ENCODE measurements around the gene CISH. TPM values are rescaled to one million over a fixed set of nuclear protein-coding genes. Genes with fewer than 3 reads are reported as not detected.
A peak's percentile ranks its signal among the peaks of the same experiment; 100 is the strongest.

CISH gene
- total RNA-seq, 4 donors from 2014 or later, result 3.3 to 50.5 (median 20.3) TPM

DNA sequence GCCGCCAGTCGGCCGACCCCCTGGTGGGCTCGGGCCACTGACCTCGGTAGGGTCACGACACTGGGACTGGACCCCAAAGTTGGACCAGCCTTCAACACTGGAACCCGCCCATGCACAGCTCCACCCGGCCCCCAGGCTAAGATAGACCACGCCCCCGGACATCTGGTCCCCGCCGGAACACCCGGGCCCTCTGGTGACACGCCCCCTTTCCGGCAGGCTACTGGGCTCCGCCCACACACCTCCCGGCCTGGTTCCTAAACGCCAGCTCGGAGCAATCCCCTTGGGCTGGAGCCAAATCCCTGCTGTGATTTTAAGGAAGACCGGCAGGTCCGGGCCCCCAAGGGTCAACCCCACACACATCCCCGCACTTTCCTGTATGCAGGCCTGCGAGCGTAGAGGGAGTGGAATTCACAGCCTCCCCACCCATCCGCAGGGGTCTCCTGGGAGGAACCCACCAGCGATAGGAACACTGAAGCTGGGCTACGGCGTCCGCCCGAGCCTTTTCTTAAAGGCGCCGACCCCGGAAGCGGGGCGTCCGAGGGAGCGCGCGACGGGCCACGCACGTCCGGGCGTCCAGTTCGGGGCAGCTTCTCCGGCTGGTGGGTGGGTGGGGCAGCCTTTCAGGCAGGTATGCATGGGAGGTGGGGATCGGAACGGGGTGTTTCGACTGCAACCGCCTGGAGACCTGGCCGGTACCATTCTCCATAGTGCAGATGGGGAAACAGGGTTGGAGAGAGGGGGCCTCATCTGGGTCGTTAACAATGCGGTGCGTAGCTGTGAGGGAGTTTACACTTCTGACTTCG lies 42.4 kb downstream of the CISH start, which contains the start of gene HEMK1:
Gene HEMK1, plus strand, starts transcription at position 576 of the 803 bp plus-strand sequence. CDS start 1,583 bp downstream, outside the sequence.
- intact Hi-C loops (cut with DNase I; ENCODE audit: low total_unique reads), result loop anchor here (1.0 to 10.0 kb wide), 4 partner anchors 47 to 930 kb away; partner anchors contain the start of genes DOCK3 and TMEM115
- Histone ChIP-seq H3K36me3 (no peaks in the 10 kb centered on the region), H3K27me3 (no peaks in the 10 kb centered on the region), H3K9me3 (no peaks in the 10 kb centered on the region), H3K27ac (peak within 1 kb of the TSS; percentile 88 to 97 (median 92)), H3K4me3 (peak within 1 kb of the TSS; percentile 81 to 92 (median 86)), H3K4me1 (peaks cover 39 to 46% of the 10 kb centered on the region in 2 donors)
- peak; percentile 97 for DNase-seq
- TF ChIP-seq, protein P1, sequence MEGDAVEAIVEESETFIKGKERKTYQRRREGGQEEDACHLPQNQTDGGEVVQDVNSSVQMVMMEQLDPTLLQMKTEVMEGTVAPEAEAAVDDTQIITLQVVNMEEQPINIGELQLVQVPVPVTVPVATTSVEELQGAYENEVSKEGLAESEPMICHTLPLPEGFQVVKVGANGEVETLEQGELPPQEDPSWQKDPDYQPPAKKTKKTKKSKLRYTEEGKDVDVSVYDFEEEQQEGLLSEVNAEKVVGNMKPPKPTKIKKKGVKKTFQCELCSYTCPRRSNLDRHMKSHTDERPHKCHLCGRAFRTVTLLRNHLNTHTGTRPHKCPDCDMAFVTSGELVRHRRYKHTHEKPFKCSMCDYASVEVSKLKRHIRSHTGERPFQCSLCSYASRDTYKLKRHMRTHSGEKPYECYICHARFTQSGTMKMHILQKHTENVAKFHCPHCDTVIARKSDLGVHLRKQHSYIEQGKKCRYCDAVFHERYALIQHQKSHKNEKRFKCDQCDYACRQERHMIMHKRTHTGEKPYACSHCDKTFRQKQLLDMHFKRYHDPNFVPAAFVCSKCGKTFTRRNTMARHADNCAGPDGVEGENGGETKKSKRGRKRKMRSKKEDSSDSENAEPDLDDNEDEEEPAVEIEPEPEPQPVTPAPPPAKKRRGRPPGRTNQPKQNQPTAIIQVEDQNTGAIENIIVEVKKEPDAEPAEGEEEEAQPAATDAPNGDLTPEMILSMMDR (IDR thresholded peaks at IDR 0.05 in 4 of 5, conservative IDR thresholded peaks at IDR 0.05 in 1 of 5), result peak in 3 of 5 experiments; percentile 11 to 20 (median 11)
- TF ChIP-seq POLR2A (IDR thresholded peaks at IDR 0.05), result peak; percentile 73 to 78
- peak; percentile 77 to 78 for ATAC-seq
- in situ Hi-C loops (cut with MboI; ENCODE audit: low sequenced_read_pairs in 4 of 4), result no loop called here

- H3K4me3 ChIP-seq, result peak within 1 kb of the TSS; percentile 81 to 92 (median 86)
- TF ChIP-seq POLR2A (IDR thresholded peaks at IDR 0.05), result peak; percentile 58 to 70
- TF ChIP-seq, protein P1 (IDR thresholded peaks at IDR 0.05 in 4 of 5, conservative IDR thresholded peaks at IDR 0.05 in 1 of 5), result peak in 1 of 5 experiments; percentile 9
- H3K27ac ChIP-seq, result peak within 1 kb of the TSS; percentile 88 to 97 (median 92)
- ATAC-seq, result peak; percentile 65 to 70
- no peaks in the 10 kb centered on the region for H3K27me3 ChIP-seq
- no peaks in the 10 kb centered on the region for H3K9me3 ChIP-seq
- in situ Hi-C loops (cut with MboI; ENCODE audit: low sequenced_read_pairs in 4 of 4) (no loop called here), intact Hi-C loops (cut with DNase I; ENCODE audit: low total_unique reads) (loop anchor here (5.0 to 10.0 kb wide), 2 partner anchors 107 to 210 kb away; partner anchors contain the start of genes DOCK3 and TMEM115)
- peaks cover 35 to 45% of the 10 kb centered on the region in 2 donors for H3K4me1 ChIP-seq
- peak; percentile 89 to 92 for DNase-seq
- H3K36me3 ChIP-seq, result no peaks in the 10 kb centered on the region
Observed at GRCh38 chr3:50567386-50568167, 44.0 kb downstream of the CISH start, which contains the start of gene C3orf18. C3orf18 (minus strand) TSS chr3:50567747; CDS start chr3:50565699, 2,048 bp downstream.

DNA sequence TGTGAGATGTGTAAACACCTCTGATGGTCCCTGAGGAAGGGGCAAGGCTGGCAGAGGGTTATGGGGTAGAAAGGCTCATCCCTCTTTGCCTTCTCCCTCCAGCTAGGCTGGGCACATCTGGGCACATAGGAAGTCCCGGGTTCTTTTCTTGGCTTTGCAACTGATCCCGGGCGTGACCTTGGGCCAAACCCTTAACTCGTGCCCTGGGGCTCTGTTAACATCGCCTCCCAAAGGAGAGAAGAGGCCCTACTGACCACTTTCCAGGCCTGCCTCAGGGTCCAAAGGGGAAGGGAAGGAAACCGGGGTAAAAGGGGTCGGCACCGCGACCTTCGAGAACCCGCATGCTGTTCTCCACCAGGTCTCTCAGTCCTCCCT lies 44.6 kb downstream of the CISH start:
- peak; percentile 4 to 15 for ATAC-seq
- Histone ChIP-seq H3K36me3 (no peaks in the 10 kb centered on the region), H3K27ac (peak overlapping the region; percentile 88 to 97 (median 92)), H3K4me3 (peak overlapping the region; percentile 81 to 92 (median 86)), H3K9me3 (no peaks in the 10 kb centered on the region), H3K4me1 (peaks cover 31 to 39% of the 10 kb centered on the region in 2 donors), H3K27me3 (no peaks in the 10 kb centered on the region)
- TF ChIP-seq, protein P1 (IDR thresholded peaks at IDR 0.05 in 4 of 5, conservative IDR thresholded peaks at IDR 0.05 in 1 of 5), result no peak
- TF ChIP-seq POLR2A (IDR thresholded peaks at IDR 0.05), result no peak
- DNase-seq, result peak; percentile 35 to 54
- intact Hi-C loops (cut with DNase I; ENCODE audit: low total_unique reads), result loop anchor here (5.0 to 10.0 kb wide), 2 partner anchors 108 to 210 kb away; partner anchors contain the start of genes DOCK3 and TMEM115
- in situ Hi-C loops (cut with MboI; ENCODE audit: low sequenced_read_pairs in 4 of 4), result no loop called here

DNA sequence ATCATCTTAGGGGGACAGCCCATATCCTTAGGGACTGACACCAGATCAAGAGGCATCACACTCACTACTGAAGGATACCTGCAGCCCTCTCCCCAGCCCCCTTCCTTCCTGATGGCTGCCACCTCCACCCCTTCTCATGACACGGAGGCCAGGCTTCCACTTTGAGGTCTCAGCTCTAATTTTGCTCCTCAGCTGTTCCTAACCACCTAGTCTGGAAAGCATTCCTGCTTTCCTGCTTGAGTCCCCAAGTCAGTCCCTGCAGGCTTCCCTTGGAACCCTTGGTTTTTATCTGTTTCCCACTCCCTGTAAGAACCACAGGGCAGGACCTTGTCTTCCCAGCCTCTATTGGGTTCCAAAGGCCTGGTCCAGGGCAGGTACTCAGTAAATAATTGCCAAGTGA lies 47.3 kb downstream of the CISH start:
- no peak for ATAC-seq
- intact Hi-C loops (cut with DNase I; ENCODE audit: low total_unique reads) (loop anchor here (10.0 kb wide), 1 partner anchor 110 kb away; the partner anchor contains the start of gene DOCK3), in situ Hi-C loops (cut with MboI; ENCODE audit: low sequenced_read_pairs in 4 of 4) (no loop called here)
- peaks cover 22 to 25% of the 10 kb centered on the region in 2 donors for H3K4me1 ChIP-seq
- H3K27me3 ChIP-seq, result no peaks in the 10 kb centered on the region
- TF ChIP-seq POLR2A (IDR thresholded peaks at IDR 0.05), result no peak
- TF ChIP-seq, protein P1 (IDR thresholded peaks at IDR 0.05 in 4 of 5, conservative IDR thresholded peaks at IDR 0.05 in 1 of 5), result no peak
- DNase-seq, result no peak
- H3K9me3 ChIP-seq, result no peaks in the 10 kb centered on the region
- H3K27ac ChIP-seq, result no peak overlapping the region
- H3K4me3 ChIP-seq, result no peak overlapping the region
- H3K36me3 ChIP-seq, result no peaks in the 10 kb centered on the region
